Measurements from ENCODE around the gene CD2AP.
A peak's percentile ranks its signal among the peaks of the same experiment; 100 is the strongest.
"Not testable (repeated sequence)": the region's sequence is repeated elsewhere in the genome, so short reads cannot be mapped to it uniquely, and the experiment has no call there.

Gene CD2AP, protein sequence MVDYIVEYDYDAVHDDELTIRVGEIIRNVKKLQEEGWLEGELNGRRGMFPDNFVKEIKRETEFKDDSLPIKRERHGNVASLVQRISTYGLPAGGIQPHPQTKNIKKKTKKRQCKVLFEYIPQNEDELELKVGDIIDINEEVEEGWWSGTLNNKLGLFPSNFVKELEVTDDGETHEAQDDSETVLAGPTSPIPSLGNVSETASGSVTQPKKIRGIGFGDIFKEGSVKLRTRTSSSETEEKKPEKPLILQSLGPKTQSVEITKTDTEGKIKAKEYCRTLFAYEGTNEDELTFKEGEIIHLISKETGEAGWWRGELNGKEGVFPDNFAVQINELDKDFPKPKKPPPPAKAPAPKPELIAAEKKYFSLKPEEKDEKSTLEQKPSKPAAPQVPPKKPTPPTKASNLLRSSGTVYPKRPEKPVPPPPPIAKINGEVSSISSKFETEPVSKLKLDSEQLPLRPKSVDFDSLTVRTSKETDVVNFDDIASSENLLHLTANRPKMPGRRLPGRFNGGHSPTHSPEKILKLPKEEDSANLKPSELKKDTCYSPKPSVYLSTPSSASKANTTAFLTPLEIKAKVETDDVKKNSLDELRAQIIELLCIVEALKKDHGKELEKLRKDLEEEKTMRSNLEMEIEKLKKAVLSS

DNA sequence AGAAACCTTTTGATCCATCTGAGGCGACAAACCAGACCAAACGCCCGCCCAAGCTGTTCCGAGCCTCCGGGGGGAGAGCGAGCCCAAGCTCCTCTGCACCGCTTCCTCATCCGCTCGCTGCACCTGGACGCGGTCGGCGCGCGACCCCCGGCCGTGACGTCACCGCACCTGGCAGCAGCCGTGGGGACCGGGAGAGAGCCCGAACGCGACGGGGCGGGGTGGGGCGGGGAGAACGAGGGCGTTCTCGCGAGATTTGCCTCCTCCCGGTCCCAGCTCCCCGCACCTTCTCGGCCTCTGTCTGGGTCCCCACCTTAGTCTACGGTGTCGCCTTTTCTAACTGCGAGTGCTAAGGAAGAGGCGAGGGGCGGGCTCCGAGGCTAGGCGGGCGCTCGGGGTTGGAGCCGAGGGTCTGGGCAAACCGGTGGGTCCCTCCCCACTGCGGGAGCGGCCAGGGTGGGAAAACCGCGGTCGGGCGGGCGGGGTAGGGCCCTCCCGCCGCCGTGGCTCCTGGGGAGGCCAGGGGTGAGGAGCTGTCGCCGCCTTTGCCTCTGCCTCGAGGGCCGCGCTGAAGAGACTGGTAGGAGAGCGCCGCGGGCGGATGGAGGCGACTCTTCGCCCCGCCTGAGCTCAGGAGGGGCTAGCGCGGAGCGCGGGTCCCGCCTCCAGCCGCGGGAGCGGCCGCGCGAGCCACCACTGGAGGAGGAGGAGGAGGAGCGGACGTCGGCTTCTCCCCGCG lies at the start of gene CD2AP:
Gene CD2AP, plus strand, starts transcription at position 293 of the 736 bp plus-strand sequence. CDS start 456 bp downstream, outside the sequence.
- peak; percentile 95 for DNase-seq

- no peak for DNase-seq
These were observed 49.3 kb upstream of the CD2AP start for GRCh38 chr6:47428288-47428687.

- no peak for DNase-seq
These were observed 48.6 kb upstream of the CD2AP start for GRCh38 chr6:47428746-47429664.

- DNase-seq = no peak
These were observed 43.0 kb upstream of the CD2AP start for GRCh38 chr6:47434372-47435253.

- no peak for DNase-seq
These were observed 42.4 kb upstream of the CD2AP start for GRCh38 chr6:47435254-47435612.

DNA sequence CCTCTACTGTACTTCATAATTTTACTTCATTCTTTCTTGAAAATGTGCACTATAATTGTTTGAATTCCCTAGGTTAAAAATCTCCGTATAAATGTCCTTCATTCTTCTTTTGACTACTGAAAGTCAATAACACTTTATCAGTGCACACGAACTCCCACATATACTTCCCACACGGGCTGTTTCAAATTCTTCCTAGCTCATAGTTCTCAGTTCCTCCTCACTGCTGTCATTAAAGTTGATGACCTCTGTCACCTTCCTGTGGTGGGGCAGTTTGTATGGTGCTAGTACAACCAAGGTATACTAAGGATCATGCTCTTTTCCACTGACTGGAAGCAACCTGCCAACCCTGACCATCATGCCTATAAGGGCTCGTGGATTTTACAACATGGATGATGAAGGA lies 40.0 kb upstream of the CD2AP start:
- DNase-seq = no peak

DNA sequence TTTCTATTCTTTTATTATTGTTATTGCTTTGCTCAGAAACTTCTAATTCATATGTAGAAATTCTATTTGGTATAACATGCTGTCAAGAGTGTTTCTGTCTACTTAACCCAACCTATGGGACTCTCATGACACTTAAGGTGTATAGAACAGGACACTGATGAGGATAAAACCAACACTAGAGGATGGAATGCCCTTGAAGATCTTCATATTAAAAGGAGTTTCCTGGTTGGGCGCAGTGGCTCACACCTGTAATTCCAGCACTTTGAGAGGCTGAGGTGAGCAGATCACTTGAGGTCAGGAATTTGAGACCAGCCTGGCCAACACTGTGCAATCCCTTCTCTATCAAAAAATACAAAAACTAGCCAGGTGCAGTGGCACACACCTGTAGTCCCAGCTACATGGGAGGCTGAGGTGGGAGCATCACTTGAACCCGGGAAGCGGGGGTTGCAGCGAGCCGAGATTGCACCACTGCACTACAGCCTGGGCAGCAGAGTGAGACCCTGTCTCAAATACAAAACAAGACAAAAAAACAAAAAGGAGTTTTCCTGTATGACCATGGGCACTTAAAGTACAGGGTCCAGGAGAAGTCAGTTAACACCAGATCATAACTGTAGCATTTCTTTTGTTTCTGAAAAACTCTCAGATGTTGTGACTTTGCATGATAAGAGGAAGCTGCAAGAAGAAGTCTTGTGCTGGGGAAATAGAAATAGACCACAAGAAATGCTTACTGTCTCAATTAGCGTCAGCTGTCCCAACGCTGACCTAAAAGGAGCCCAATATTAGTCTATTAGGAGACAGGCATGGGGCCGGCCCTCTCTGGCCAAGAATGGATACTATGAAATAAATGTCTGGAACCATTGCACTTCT lies 38.9 kb upstream of the CD2AP start:
- peak; percentile 26 for DNase-seq

GRCh38 chr6:47439348-47439668 lies 38.3 kb upstream of the CD2AP start:
- no peak for DNase-seq

GRCh38 chr6:47440719-47441118 lies 36.9 kb upstream of the CD2AP start:
- no peak for DNase-seq

GRCh38 chr6:47444964-47445363 lies 32.6 kb upstream of the CD2AP start:
- not testable (repeated sequence) for DNase-seq

DNA sequence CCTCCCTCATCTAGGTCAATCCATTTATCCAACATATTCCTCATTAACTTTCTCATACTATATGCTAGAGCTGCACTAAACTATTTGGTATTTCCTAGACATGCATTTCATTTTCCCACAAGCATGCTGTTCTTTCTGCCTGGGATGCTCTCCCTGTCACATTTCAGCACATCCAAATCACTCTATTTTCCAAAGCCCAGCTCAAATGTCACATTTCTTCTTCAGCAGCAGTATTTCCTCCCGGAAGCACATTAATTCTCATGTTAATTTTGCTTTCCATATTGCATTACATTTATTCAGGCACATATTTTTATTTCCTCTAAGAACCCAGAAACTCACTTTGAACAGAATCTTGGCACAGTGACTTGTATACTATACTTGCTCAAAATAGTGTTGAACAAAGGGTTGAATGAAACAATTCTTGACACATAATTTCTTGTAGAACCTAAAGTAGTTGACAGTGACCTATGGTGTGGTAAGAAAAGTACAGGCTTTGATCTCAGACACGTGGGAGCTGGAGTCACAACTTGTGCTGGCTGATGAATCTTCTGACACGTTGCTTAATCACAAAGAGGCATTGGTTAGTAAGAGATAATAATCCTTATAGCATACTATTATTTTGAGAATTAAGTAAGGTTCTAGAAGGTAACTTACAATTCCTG lies 30.8 kb upstream of the CD2AP start:
- DNase-seq = no peak

GRCh38 chr6:47447722-47448121 lies 29.9 kb upstream of the CD2AP start:
- DNase-seq = no peak

DNA sequence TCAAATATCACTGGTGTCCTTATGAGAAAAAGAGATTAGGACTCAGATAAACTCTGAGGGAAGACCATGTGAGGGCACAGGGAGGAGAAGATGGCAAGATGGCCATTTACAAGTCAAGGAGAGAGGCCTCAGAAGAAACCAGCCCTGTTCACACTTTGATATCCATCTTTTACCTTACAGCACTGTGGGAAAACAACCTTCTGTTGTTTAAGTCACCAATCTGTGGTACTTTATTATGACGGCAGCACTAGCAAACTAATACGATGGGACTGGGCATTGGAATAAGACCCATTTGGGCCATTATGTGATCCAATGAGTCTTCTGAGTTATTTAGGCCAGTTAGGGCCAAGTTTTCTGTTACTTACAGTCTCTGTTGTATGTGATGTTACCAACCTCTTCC lies 26.4 kb upstream of the CD2AP start:
- DNase-seq = no peak

GRCh38 chr6:47452899-47453298 lies 24.7 kb upstream of the CD2AP start:
- no peak for DNase-seq

DNA sequence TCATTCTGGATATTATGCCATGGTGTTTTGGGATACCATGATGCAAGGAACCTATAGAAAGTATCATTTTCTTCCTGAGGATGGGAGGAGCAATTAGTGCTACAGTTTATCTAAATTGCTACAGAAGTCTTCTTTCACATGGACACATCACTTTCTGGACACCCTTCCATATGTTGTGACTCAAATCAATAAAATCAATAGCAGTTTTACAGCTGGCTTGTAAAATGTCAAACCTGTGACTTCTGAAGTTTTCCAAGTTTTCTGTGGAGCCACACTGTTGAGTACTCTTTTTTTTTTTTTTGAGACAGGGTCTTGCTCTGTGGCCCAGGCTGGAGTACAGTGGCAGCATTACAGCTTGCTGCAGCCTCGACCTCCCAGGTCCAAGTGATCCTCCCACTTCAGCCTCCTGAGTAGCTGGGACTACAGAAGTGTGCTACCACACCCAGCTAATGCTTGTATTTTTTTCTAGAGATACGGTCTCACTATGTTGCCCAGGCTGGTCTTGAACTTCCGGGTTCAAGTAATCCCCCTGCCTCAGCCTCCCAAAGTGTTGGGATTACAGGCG lies 24.1 kb upstream of the CD2AP start:
- no peak for DNase-seq

- no peak for DNase-seq
These were observed 22.7 kb upstream of the CD2AP start for GRCh38 chr6:47454713-47455396.

DNA sequence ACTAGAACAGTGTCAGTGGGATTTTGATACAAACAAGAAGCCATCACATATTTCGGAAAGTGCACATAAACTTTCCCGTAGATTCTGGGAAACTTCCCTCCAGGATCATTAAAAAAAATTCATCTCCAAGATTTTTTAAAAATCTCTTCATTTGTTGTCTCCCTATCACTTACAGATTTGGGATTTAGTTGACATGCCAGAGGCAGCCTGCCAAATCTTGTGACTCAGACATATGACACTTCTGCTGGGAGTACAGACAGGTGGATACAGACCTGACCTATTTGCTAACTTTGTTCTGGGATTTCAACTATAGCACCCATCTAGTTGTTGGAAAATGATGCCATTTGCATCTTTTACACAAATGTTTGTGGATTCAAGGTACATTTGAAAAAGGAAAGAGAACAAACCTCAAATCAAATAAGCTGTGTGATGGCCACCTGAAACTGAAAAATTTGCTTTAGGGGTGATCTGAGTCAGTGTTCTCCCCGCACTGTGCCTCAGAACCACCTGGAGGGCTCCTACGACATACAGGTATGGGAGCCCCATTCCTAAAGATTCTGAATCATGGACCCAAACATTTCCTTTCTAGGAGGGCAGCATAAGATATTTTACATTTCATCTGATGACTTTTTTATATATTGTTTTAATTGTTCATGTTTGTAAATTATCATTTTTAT lies 21.9 kb upstream of the CD2AP start:
- DNase-seq = no peak

- DNase-seq = no peak
These were observed 21.0 kb upstream of the CD2AP start for GRCh38 chr6:47456536-47456975.

DNA sequence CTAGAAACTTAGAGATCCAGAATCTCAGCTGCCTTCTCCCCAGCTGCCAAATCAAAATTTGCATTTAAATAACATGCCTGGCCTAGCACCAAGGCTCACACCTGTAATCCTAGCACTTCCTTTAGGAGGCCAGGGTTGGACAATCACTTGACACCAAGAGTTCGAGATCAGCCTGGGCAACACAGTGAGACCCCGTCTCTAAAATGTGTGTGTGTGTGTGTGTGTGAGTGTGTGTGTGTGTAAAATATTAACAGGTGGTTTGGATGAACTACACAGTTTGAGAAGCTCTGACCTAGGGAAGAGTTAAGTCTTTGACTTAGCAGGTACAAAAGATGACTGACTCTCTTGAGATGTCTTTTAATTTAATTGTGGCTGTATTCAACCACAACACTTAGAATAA lies 20.2 kb upstream of the CD2AP start:
- DNase-seq = no peak

All from hematopoietic multipotent progenitor cell treated with erythropoietin and hydrocortisone succinate and interleukin-3 and kit ligand, for 6 days (in vitro differentiated cells).